ENCODE data around the gene FES.

- TF ChIP-seq CTCF (IDR thresholded peaks at IDR 0.05; ENCODE audit: borderline replicate concordance, extremely low read depth, low read length, poor library complexity, severe bottlenecking) (no peak), EZH2 (IDR thresholded peaks at IDR 0.05; ENCODE audit: borderline replicate concordance, low read depth, low read length, severe bottlenecking) (no peak)
Measured at GRCh38 chr15:90884719-90885431, 571 bp downstream of the FES start.
